Testis (tissue), 3 donors: ENCODE results near the gene L1CAM. TPM values are rescaled to one million over a fixed set of nuclear protein-coding genes. Genes with fewer than 3 reads are reported as not detected.

Experiments
- DNase-seq: peaks from one replicate; pipeline ENCODE4 v3.0.0-alpha.2; 2019
- H3K27ac ChIP-seq, 2 donors: fragments of 200-600 bp; sonication (generic); one replicate each; pipeline ENCODE4 v1.5.1; 2019
- H3K27me3 ChIP-seq: fragments of 200-600 bp; sonication (generic); one replicate; pipeline ENCODE4 v1.5.1; 2019
- H3K36me3 ChIP-seq: fragments of 200-600 bp; sonication (generic); one replicate; pipeline ENCODE4 v1.5.1; 2017; ENCODE audit warnings: low read depth; ENCODE audit errors: missing control alignments
- H3K4me1 ChIP-seq: fragments of 200-600 bp; sonication (generic); one replicate; pipeline ENCODE4 v1.5.1; 2019
- H3K4me3 ChIP-seq, 2 donors: fragments of 200-600 bp; sonication (generic); one replicate each; pipeline ENCODE4 v1.5.1; 2017 to 2019
- H3K9me3 ChIP-seq: fragments of 200-600 bp; sonication (generic); one replicate; pipeline ENCODE4 v1.5.1; 2017
- CTCF ChIP-seq, 3 experiments: fragments of 450-650 bp in 2 of 3; fragments of 200-600 bp in 1 of 3; sonication (generic) in 1 of 3; IDR thresholded peaks; one replicate each; pipeline ENCODE4 v1.5.1; 2016 to 2019; ENCODE audit warnings: antibody characterized with exemption in 3 of 3, mild to moderate bottlenecking in 2 of 3, moderate library complexity in 1 of 3
- POLR2A ChIP-seq: fragments of 450-650 bp; IDR thresholded peaks from one replicate; pipeline ENCODE4 v1.6.1; 2017; ENCODE audit warnings: antibody characterized with exemption, mild to moderate bottlenecking, moderate library complexity
- WGBS, 2 donors: methylation state at CpG; one replicate each; pipeline ENCODE4 v1.1.5; 2018; 5-methylcytosine and 5-hydroxymethylcytosine counted together
- intact Hi-C: fragments of 100-400 bp; cut with DNase I; formaldehyde crosslinking; loops from one replicate; pipeline ENCODE4 v1.15.1; 2023; ENCODE audit warnings: low total_unique reads
- polyA plus RNA-seq: library from polyadenylated mRNA; stranded (reverse); fragments of 350-450 nt; fragmentation: Illumina TruSeq; extraction: RNeasy Lipid Tissue Mini Kit (QIAGEN cat#74804); gene quantifications from one replicate; pipeline ENCODE4 v1.2.3, GENCODE V29; 2014; ENCODE audit warnings: low read depth, low replicate concordance; ENCODE audit not compliant: insufficient read depth
- total RNA-seq, 2 donors: library from RNA; depleted of rRNA; stranded (reverse); fragments of >200 nt; gene quantifications; one replicate each; pipeline ENCODE4 v1.2.3, GENCODE V29; 2016

The L1CAM gene
- total and polyA plus RNA-seq, 3 donors from 2014 or later, result 1.7 to 4.5 (median 2.5) TPM

- no peaks in the 10 kb centered on the region for H3K27me3 ChIP-seq
- no peak for TF ChIP-seq CTCF (IDR thresholded peaks at IDR 0.05)
- no peak for TF ChIP-seq POLR2A
- no peaks in the 10 kb centered on the region for H3K36me3 ChIP-seq
- intact Hi-C loops, result no loop called here
- no peak overlapping the region for H3K4me3 ChIP-seq
- H3K27ac ChIP-seq, result no peak overlapping the region
- WGBS, 2 donors, result 89% methylated on average over 17 of the region's 30 CpGs; no CpG with 5 or more reads in 1 of the 2 donors
- H3K9me3 ChIP-seq, result no peaks in the 10 kb centered on the region
- no peak for DNase-seq
- no peaks in the 10 kb centered on the region for H3K4me1 ChIP-seq
These were observed 21.2 kb downstream of the L1CAM start for GRCh38 chrX:153864561-153865320.

DNA sequence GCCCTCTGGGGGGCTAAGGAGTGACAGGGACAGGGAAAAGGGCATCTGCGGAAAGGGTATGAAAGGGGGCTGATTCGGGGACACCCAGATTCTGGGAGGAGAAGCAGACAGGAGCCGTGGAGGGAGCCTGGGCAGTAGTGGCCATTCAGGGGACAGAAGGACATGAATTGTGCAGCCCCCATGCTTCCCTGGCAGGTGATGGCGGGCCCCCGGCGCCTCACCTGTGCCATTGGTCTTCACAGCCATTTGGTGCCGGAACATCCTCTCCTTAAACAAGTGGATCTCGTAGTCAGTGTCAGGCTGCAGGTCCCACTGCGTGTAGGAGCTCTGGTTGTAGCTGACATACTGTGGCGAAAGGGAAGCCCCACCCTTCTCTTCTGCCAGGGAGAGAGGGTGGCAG is 21.9 kb downstream of the L1CAM start:
- DNase-seq, result no peak
- H3K4me3 ChIP-seq, result no peak overlapping the region
- 85 to 97% methylated on average over 5 to 10 of the region's 10 CpGs for WGBS, 2 donors
- H3K9me3 ChIP-seq, result no peaks in the 10 kb centered on the region
- intact Hi-C loops, result no loop called here
- H3K4me1 ChIP-seq, result no peaks in the 10 kb centered on the region
- no peaks in the 10 kb centered on the region for H3K27me3 ChIP-seq
- TF ChIP-seq CTCF (IDR thresholded peaks at IDR 0.05) (no peak), POLR2A (no peak)
- H3K36me3 ChIP-seq, result no peaks in the 10 kb centered on the region
- no peak overlapping the region for H3K27ac ChIP-seq

GRCh38 chrX:153863251-153863991 is 22.6 kb downstream of the L1CAM start:
- no peak for TF ChIP-seq CTCF (IDR thresholded peaks at IDR 0.05)
- no peak for TF ChIP-seq POLR2A
- 83 to 85% methylated on average over 6 to 21 of the region's 28 CpGs for WGBS, 2 donors
- Histone ChIP-seq H3K4me3 (no peak overlapping the region), H3K27ac (no peak overlapping the region), H3K4me1 (no peaks in the 10 kb centered on the region), H3K9me3 (no peaks in the 10 kb centered on the region), H3K27me3 (no peaks in the 10 kb centered on the region), H3K36me3 (no peaks in the 10 kb centered on the region)
- no peak for DNase-seq
- intact Hi-C loops, result no loop called here

DNA sequence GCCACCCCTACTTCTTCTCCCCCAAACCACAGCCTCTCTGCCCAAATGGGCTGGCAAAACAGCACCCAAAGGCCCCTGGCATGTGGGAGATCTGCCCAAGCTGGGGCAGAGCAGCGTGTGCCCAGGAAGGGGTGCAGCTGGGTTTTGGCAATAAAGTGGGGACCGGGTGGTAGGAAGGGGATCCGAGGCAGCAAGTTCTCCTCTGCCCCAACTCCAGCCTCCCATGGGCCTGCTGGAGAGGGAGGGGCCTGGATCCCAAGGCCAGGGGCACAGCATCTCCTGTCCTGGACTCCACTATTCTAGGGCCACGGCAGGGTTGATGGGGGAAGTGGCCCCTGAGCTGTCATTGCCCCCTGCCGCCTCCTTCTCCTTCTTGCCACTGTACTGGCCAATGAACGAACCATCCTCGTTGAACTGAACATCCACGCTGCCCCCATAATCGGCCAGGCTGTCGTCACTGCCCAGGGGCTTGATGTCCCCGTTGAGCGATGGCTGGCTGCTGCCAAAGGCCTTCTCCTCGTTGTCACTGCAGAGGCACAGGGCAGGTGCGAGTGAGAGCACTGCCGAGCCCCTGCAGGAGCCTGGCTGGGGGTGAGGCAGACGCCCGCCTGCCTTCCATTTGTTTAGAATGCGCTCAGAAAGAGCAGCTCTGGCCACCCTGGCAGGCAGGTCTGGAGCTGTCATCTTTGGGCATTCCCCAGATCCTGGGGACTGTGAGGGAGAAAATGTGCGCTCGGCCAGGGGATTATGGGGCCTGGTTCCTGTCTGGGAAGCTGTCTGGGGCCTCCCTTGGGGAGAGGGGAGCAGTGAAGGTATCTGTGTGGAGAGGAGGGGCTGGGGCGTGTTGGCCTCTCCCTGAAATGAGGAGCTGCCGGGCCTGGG is 23.4 kb downstream of the L1CAM start:
- H3K36me3 ChIP-seq, result no peaks in the 10 kb centered on the region
- DNase-seq, result no peak
- WGBS, 2 donors, result 86 to 93% methylated on average over 3 to 22 of the region's 22 CpGs

More for the DNA sequence above, 23.4 kb downstream of the L1CAM start:
- no peaks in the 10 kb centered on the region for H3K4me1 ChIP-seq
- intact Hi-C loops, result no loop called here
- no peaks in the 10 kb centered on the region for H3K27me3 ChIP-seq
- TF ChIP-seq CTCF (IDR thresholded peaks at IDR 0.05) (no peak), POLR2A (no peak)
- no peak overlapping the region for H3K4me3 ChIP-seq
- H3K27ac ChIP-seq, result no peak overlapping the region
- H3K9me3 ChIP-seq, result no peaks in the 10 kb centered on the region
